WERI-Rb-1 (cell line): ENCODE measurements around the gene SMAD4.

Experiments
- DNase-seq: peaks from one replicate; pipeline ENCODE4 v3.0.0-alpha.2; 2020
- H3K27ac ChIP-seq: fragments of 250-450 bp; sonication (Bioruptor Pico); 2 replicates; pipeline ENCODE4 v1.5.1; 2020; ENCODE audit warnings: mild to moderate bottlenecking, moderate library complexity
- H3K27me3 ChIP-seq: fragments of 250-450 bp; sonication (Bioruptor Pico); 2 replicates; pipeline ENCODE4 v1.5.1; 2021; ENCODE audit warnings: mild to moderate bottlenecking, low read depth, moderate library complexity; ENCODE audit not compliant: insufficient read depth, severe bottlenecking
- H3K36me3 ChIP-seq: fragments of 250-450 bp; sonication (Bioruptor Pico); 2 replicates; pipeline ENCODE4 v1.5.1; 2020; ENCODE audit warnings: mild to moderate bottlenecking, moderate library complexity
- H3K4me3 ChIP-seq: 2 replicates; pipeline ENCODE4 v1.5.1; 2011; ENCODE audit warnings: low read depth, mild to moderate bottlenecking, control low read depth, low read length
- H3K9me3 ChIP-seq: fragments of 250-450 bp; sonication (Bioruptor Pico); 2 replicates; pipeline ENCODE4 v1.5.1; 2021; ENCODE audit warnings: mild to moderate bottlenecking, moderate library complexity; ENCODE audit not compliant: severe bottlenecking
- CTCF ChIP-seq: IDR thresholded peaks from 2 replicates; pipeline ENCODE4 v1.5.1; 2011; ENCODE audit warnings: low read depth, mild to moderate bottlenecking, control low read depth, inconsistent platforms, low read length

SMAD4 gene

GRCh38 chr18:51013259-51013658 is 16.8 kb upstream of the SMAD4 start:
- TF ChIP-seq CTCF = no peak
- Histone ChIP-seq H3K27me3 (no peaks in the 10 kb centered on the region), H3K36me3 (no peaks in the 10 kb centered on the region), H3K9me3 (peaks cover 6% of the 10 kb centered on the region), H3K27ac (no peak overlapping the region), H3K4me3 (no peak overlapping the region)
- no peak for DNase-seq

- TF ChIP-seq CTCF = no peak
- Histone ChIP-seq H3K9me3 (peaks cover 6% of the 10 kb centered on the region), H3K27me3 (no peaks in the 10 kb centered on the region), H3K27ac (no peak overlapping the region), H3K36me3 (no peaks in the 10 kb centered on the region), H3K4me3 (no peak overlapping the region)
- DNase-seq = no peak
Measured at GRCh38 chr18:51017140-51017879, 12.7 kb upstream of the SMAD4 start.

GRCh38 chr18:51020536-51020935 is 9.5 kb upstream of the SMAD4 start:
- no peaks in the 10 kb centered on the region for H3K27me3 ChIP-seq
- no peak for TF ChIP-seq CTCF
- H3K9me3 ChIP-seq = peaks cover 3% of the 10 kb centered on the region
- peaks cover 5% of the 10 kb centered on the region for H3K36me3 ChIP-seq
- no peak overlapping the region for H3K27ac ChIP-seq
- H3K4me3 ChIP-seq = no peak overlapping the region
- no peak for DNase-seq

GRCh38 chr18:51021226-51021965 is 8.6 kb upstream of the SMAD4 start:
- Histone ChIP-seq H3K9me3 (peaks cover 3% of the 10 kb centered on the region), H3K36me3 (peaks cover 5% of the 10 kb centered on the region), H3K27ac (no peak overlapping the region), H3K4me3 (no peak overlapping the region), H3K27me3 (no peaks in the 10 kb centered on the region)
- no peak for DNase-seq
- no peak for TF ChIP-seq CTCF

GRCh38 chr18:51025512-51025911 is 4.5 kb upstream of the SMAD4 start:
- Histone ChIP-seq H3K4me3 (no peak overlapping the region), H3K27me3 (no peaks in the 10 kb centered on the region), H3K36me3 (peaks cover 9% of the 10 kb centered on the region), H3K9me3 (peaks cover 3% of the 10 kb centered on the region), H3K27ac (no peak overlapping the region)
- no peak for TF ChIP-seq CTCF
- DNase-seq = no peak
